GM18951 (cell line): ENCODE measurements around the gene ADGRB2.

Experiments used
- POLR2A ChIP-seq: IDR thresholded peaks from 4 replicates; pipeline ENCODE4 v1.6.1; 2011; ENCODE audit warnings: mild to moderate bottlenecking; ENCODE audit not compliant: insufficient read length, insufficient read depth; ENCODE audit errors: extremely low read depth
- in situ Hi-C: fragments of 300-500 bp; cut with MboI; formaldehyde crosslinking; loops from one replicate; pipeline ENCODE4 v1.12.0; 2022; ENCODE audit warnings: low sequenced_read_pairs, mixed read lengths, inconsistent platforms; ENCODE audit not compliant: unreplicated experiment

ADGRB2 gene

GRCh38 chr1:31694069-31694963, 69.8 kb downstream of the ADGRB2 start:
- in situ Hi-C loops = no loop called here
- TF ChIP-seq POLR2A = no peak

GRCh38 chr1:31693231-31693630, 70.9 kb downstream of the ADGRB2 start:
- in situ Hi-C loops = no loop called here
- no peak for TF ChIP-seq POLR2A

GRCh38 chr1:31691951-31692350, 72.2 kb downstream of the ADGRB2 start:
- in situ Hi-C loops = no loop called here
- TF ChIP-seq POLR2A = no peak

GRCh38 chr1:31691446-31691845, 72.7 kb downstream of the ADGRB2 start:
- in situ Hi-C loops = no loop called here
- TF ChIP-seq POLR2A = no peak

- in situ Hi-C loops = no loop called here
- TF ChIP-seq POLR2A = no peak
Observed at GRCh38 chr1:31690921-31691320, 73.2 kb downstream of the ADGRB2 start.

- in situ Hi-C loops = no loop called here
Observed at GRCh38 chr1:31689854-31690253, 74.3 kb downstream of the ADGRB2 start.

GRCh38 chr1:31689379-31689778, 74.8 kb downstream of the ADGRB2 start:
- in situ Hi-C loops = no loop called here
- TF ChIP-seq POLR2A = no peak

More at GRCh38 chr1:31689854-31690253, 74.3 kb downstream of the ADGRB2 start:
- TF ChIP-seq POLR2A = no peak

- no peak for TF ChIP-seq POLR2A
- in situ Hi-C loops = no loop called here
Observed at GRCh38 chr1:31688233-31688918, 75.8 kb downstream of the ADGRB2 start.

GRCh38 chr1:31687601-31688000, 76.5 kb downstream of the ADGRB2 start:
- no peak for TF ChIP-seq POLR2A
- in situ Hi-C loops = no loop called here

- no peak for TF ChIP-seq POLR2A
- in situ Hi-C loops = no loop called here
Observed at GRCh38 chr1:31685795-31686194, 78.3 kb downstream of the ADGRB2 start.

- no peak for TF ChIP-seq POLR2A
- in situ Hi-C loops = no loop called here
Observed at GRCh38 chr1:31683997-31684396, 80.1 kb downstream of the ADGRB2 start.

- in situ Hi-C loops = no loop called here
- TF ChIP-seq POLR2A = no peak
Observed at GRCh38 chr1:31681415-31681814, 82.7 kb downstream of the ADGRB2 start.

- TF ChIP-seq POLR2A = no peak
- in situ Hi-C loops = no loop called here
Observed at GRCh38 chr1:31679676-31680230, 84.4 kb downstream of the ADGRB2 start.
